ENCODE data around the gene TMEM39B.
"Not testable (repeated sequence)": the region's sequence is repeated elsewhere in the genome, so short reads cannot be mapped to it uniquely, and the experiment has no call there.

Gene TMEM39B

GRCh38 chr1:32072622-32073298 lies at the start of gene TMEM39B:
TMEM39B (plus strand) TSS chr1:32072939; CDS start chr1:32073048, 109 bp downstream.
- peak; percentile 98 for DNase-seq

GRCh38 chr1:32023351-32023750 lies 49.4 kb upstream of the TMEM39B start:
- DNase-seq = no peak

- no peak for DNase-seq
Measured at GRCh38 chr1:32025515-32025914, 47.2 kb upstream of the TMEM39B start.

- DNase-seq = no peak
Measured at GRCh38 chr1:32028746-32029145, 44.0 kb upstream of the TMEM39B start.

- DNase-seq = no peak
Measured at GRCh38 chr1:32031578-32032274, 41.0 kb upstream of the TMEM39B start.

- no peak for DNase-seq
Measured at GRCh38 chr1:32032275-32032615, 40.5 kb upstream of the TMEM39B start.

- no peak for DNase-seq
Measured at GRCh38 chr1:32035119-32035518, 37.6 kb upstream of the TMEM39B start.

GRCh38 chr1:32040711-32041110 lies 32.0 kb upstream of the TMEM39B start:
- no peak for DNase-seq

GRCh38 chr1:32042330-32042729 lies 30.4 kb upstream of the TMEM39B start:
- DNase-seq = no peak

GRCh38 chr1:32044234-32044633 lies 28.5 kb upstream of the TMEM39B start:
- no peak for DNase-seq

- DNase-seq = no peak
Measured at GRCh38 chr1:32045772-32046171, 27.0 kb upstream of the TMEM39B start.

- DNase-seq = no peak
Measured at GRCh38 chr1:32047701-32048100, 25.0 kb upstream of the TMEM39B start.

GRCh38 chr1:32048440-32048839 lies 24.3 kb upstream of the TMEM39B start:
- DNase-seq = no peak

- no peak for DNase-seq
Measured at GRCh38 chr1:32051706-32052105, 21.0 kb upstream of the TMEM39B start.

GRCh38 chr1:32052887-32053286 lies 19.9 kb upstream of the TMEM39B start:
- DNase-seq = no peak

- DNase-seq = no peak
Measured at GRCh38 chr1:32055416-32055815, 17.3 kb upstream of the TMEM39B start.

GRCh38 chr1:32056598-32056997 lies 16.1 kb upstream of the TMEM39B start:
- DNase-seq = no peak

GRCh38 chr1:32060914-32061313 lies 11.8 kb upstream of the TMEM39B start:
- no peak for DNase-seq

- no peak for DNase-seq
Measured at GRCh38 chr1:32062867-32063230, 9.9 kb upstream of the TMEM39B start.

GRCh38 chr1:32063261-32063681 lies 9.5 kb upstream of the TMEM39B start:
- DNase-seq = no peak

- DNase-seq = not testable (repeated sequence)
Measured at GRCh38 chr1:32065613-32066488, 6.9 kb upstream of the TMEM39B start.

GRCh38 chr1:32066489-32066873 lies 6.3 kb upstream of the TMEM39B start:
- DNase-seq = no peak

GRCh38 chr1:32068957-32069588 lies 3.7 kb upstream of the TMEM39B start:
- DNase-seq = no peak
